Measurements from ENCODE around the gene DHX34.
A peak's percentile ranks its signal among the peaks of the same experiment; 100 is the strongest.
"Not testable (repeated sequence)": the region's sequence is repeated elsewhere in the genome, so short reads cannot be mapped to it uniquely, and the experiment has no call there.

Gene DHX34, protein sequence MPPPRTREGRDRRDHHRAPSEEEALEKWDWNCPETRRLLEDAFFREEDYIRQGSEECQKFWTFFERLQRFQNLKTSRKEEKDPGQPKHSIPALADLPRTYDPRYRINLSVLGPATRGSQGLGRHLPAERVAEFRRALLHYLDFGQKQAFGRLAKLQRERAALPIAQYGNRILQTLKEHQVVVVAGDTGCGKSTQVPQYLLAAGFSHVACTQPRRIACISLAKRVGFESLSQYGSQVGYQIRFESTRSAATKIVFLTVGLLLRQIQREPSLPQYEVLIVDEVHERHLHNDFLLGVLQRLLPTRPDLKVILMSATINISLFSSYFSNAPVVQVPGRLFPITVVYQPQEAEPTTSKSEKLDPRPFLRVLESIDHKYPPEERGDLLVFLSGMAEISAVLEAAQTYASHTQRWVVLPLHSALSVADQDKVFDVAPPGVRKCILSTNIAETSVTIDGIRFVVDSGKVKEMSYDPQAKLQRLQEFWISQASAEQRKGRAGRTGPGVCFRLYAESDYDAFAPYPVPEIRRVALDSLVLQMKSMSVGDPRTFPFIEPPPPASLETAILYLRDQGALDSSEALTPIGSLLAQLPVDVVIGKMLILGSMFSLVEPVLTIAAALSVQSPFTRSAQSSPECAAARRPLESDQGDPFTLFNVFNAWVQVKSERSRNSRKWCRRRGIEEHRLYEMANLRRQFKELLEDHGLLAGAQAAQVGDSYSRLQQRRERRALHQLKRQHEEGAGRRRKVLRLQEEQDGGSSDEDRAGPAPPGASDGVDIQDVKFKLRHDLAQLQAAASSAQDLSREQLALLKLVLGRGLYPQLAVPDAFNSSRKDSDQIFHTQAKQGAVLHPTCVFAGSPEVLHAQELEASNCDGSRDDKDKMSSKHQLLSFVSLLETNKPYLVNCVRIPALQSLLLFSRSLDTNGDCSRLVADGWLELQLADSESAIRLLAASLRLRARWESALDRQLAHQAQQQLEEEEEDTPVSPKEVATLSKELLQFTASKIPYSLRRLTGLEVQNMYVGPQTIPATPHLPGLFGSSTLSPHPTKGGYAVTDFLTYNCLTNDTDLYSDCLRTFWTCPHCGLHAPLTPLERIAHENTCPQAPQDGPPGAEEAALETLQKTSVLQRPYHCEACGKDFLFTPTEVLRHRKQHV

DNA sequence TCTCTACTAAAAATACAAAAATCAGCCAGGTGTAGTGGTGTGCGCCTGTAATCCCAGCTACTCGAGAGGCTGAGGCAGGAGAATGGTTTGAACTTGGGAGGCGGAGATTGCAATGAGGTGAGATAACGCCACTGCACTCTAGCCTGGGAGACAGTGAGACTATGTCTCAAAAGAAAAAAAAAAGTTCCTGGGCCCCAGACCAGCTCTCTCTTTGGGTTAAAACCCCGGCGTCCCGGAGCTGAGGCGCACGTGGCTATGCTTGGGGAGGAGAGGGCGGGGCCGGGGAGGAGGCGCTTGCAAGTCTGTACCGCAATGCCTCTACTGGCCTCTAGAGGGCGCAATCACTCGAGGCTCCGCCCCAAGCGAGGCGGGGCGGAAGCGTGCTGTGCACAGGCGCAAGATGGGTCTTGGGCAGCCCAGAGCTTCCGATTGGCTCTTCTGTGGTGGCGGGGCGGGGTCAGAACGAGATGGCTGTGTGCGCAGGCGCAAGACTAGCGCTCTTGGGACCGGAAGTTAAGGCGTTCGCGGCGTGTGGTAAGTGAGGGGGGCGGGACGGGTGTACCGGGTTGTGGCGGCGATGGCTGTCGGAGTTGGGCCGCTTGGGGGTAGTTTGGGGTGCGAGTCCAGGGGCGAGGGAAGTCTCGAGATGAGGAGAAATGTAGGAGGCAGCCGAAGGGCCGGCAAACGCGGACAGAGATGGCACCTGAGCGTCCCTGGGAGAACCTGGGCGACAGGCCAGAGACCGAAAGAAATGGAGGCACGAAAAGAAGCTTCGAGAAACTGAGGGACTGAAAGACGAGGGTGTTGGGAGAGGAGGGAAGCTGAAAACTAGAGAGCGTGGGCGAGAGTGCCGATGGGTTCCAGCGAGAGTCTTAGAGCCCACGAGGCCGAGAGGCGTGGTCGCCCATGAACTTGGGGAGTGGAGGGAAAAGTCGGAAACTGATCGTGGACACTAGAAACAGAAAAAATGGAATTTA lies at the start of gene DHX34:
Gene DHX34, plus strand, starts transcription at position 497 of the 977 bp plus-strand sequence. CDS start 3,716 bp downstream, outside the sequence.
- Histone ChIP-seq H3K36me3 (peaks cover 14 to 23% (median 15%) of the 10 kb centered on the region in 3 donors), H3K4me1 (peaks cover 0 to 27% (median 15%) of the 10 kb centered on the region in 4 donors), H3K4me3 (peak within 1 kb of the TSS; percentile 81 to 84), H3K27ac (peak within 1 kb of the TSS; percentile 72 to 80), H3K27me3 (no peaks in the 10 kb centered on the region), H3K9me3 (no peaks in the 10 kb centered on the region)
- TF ChIP-seq, protein P1, sequence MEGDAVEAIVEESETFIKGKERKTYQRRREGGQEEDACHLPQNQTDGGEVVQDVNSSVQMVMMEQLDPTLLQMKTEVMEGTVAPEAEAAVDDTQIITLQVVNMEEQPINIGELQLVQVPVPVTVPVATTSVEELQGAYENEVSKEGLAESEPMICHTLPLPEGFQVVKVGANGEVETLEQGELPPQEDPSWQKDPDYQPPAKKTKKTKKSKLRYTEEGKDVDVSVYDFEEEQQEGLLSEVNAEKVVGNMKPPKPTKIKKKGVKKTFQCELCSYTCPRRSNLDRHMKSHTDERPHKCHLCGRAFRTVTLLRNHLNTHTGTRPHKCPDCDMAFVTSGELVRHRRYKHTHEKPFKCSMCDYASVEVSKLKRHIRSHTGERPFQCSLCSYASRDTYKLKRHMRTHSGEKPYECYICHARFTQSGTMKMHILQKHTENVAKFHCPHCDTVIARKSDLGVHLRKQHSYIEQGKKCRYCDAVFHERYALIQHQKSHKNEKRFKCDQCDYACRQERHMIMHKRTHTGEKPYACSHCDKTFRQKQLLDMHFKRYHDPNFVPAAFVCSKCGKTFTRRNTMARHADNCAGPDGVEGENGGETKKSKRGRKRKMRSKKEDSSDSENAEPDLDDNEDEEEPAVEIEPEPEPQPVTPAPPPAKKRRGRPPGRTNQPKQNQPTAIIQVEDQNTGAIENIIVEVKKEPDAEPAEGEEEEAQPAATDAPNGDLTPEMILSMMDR (IDR thresholded peaks at IDR 0.05) = peak; percentile 98 to 99
- DNase-seq = peak; percentile 97 to 99
- intact Hi-C loops (cut with DNase I; ENCODE audit: low total_unique reads) = no loop called here

DNA sequence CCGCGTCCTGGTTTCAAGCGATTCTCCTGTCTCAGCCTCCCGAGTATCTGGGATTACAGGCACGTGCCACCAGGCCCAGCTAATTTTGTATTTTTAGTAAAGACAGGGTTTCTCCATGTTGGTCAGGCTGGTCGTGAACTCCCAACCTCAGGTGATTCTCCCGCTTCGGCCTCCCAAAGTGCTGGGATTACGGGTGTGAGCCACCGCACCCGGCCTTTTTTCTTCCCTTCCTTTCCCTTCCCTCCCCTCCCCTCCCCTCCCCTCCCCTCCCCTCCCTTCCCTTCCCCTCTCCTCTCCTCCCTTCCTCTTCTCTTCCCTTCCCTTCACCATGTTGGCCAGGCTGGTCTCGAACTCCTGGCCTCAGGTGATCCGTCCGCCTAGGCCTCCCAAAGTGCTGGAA lies 48.2 kb upstream of the DHX34 start:
- not testable (repeated sequence) for H3K4me3 ChIP-seq, DNase-seq, H3K36me3 ChIP-seq, H3K27ac ChIP-seq, H3K9me3 ChIP-seq, H3K27me3 ChIP-seq
- H3K4me1 ChIP-seq = peaks cover 0 to 11% (median 3%) of the 10 kb centered on the region in 4 donors
- intact Hi-C loops (cut with DNase I; ENCODE audit: low total_unique reads) = loop anchor here (10.0 kb wide), 1 partner anchor 204 kb away; no protein-coding TSS in a partner anchor

DNA sequence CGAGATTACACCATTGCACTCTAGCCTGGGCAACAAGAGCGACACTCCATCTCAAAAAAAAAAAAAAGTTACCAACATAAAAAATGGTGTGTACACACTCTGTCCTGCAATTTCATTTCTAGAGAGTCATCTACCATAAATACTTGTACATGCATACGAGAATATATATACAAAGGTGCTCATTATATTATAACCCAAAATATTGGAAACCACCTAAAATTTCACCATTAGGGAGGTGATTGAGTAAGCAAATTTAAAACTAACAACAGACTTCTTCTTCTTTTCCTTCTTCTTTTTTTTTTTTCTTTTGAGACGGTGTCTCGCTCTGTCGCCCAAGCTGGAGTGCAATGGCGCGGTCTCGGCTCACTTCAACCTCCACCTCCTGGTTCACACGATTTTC lies 46.9 kb upstream of the DHX34 start:
- Histone ChIP-seq H3K36me3 (no peaks in the 10 kb centered on the region), H3K4me1 (peaks cover 0 to 18% (median 3%) of the 10 kb centered on the region in 4 donors), H3K27ac (no peak overlapping the region), H3K9me3 (no peaks in the 10 kb centered on the region), H3K4me3 (no peak overlapping the region), H3K27me3 (no peaks in the 10 kb centered on the region)
- DNase-seq = no peak
- intact Hi-C loops (cut with DNase I; ENCODE audit: low total_unique reads) = loop anchor here (10.0 kb wide), 1 partner anchor 203 kb away; no protein-coding TSS in a partner anchor
- TF ChIP-seq, protein P1 (IDR thresholded peaks at IDR 0.05) = no peak

DNA sequence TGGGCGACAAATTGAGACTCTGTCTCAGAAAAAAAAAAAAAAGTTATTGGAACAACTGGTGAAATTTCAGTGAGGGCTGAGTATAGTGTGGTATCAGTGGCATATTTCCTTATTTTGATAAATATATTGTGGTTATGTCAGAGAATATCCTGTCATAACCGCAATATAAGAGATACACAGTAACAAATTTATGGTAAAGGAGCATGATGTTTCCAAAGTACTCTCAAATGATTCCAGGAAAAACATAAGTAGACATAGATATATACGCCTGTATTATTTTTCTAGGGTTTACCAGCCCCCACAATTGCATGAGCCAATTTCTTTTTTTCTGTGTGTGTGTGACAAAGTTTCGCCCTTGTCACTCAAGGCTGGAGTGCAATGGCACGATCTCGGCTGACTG lies 45.1 kb upstream of the DHX34 start:
- Histone ChIP-seq H3K4me3 (no peak overlapping the region), H3K27ac (no peak overlapping the region), H3K9me3 (no peaks in the 10 kb centered on the region), H3K27me3 (no peaks in the 10 kb centered on the region), H3K4me1 (peaks cover 0 to 27% (median 9%) of the 10 kb centered on the region in 4 donors), H3K36me3 (no peaks in the 10 kb centered on the region)
- no peak for DNase-seq
- TF ChIP-seq, protein P1 (IDR thresholded peaks at IDR 0.05) = no peak
- intact Hi-C loops (cut with DNase I; ENCODE audit: low total_unique reads) = loop anchor here (10.0 kb wide), 1 partner anchor 201 kb away; no protein-coding TSS in a partner anchor

DNA sequence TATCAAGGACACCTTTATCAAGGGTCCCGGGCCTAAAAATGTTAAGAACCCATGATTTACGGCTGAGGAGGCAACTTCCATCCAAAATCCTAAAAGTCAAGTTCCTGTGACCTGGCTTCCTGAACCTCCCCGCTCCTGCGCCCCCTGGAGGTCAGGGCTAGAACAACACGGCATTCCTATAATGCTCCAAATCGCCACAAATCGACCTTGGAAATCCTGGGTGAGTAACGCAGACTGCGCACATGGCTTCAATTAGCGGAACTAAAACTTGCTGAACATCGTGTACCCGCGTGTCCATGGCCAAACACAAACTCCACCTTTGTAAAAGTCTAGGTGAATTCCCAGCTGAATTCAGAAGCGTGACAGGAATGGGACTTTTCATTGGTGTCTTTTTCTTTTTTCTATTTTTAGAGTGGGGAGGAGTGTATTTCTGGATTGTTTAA lies 43.8 kb upstream of the DHX34 start:
- Histone ChIP-seq H3K4me3 (no peak overlapping the region), H3K27ac (peak overlapping the region in 1 of 2 donors; percentile 16), H3K9me3 (no peaks in the 10 kb centered on the region), H3K27me3 (no peaks in the 10 kb centered on the region), H3K36me3 (no peaks in the 10 kb centered on the region), H3K4me1 (peaks cover 0 to 38% (median 12%) of the 10 kb centered on the region in 4 donors)
- DNase-seq = peak; percentile 71 to 90
- intact Hi-C loops (cut with DNase I; ENCODE audit: low total_unique reads) = loop anchor here (10.0 kb wide), 1 partner anchor 199 kb away; no protein-coding TSS in a partner anchor
- TF ChIP-seq, protein P1 (IDR thresholded peaks at IDR 0.05) = peak; percentile 81 to 92

Measured in tibial artery (tissue), 4 donors.